ENCODE results near the gene MOB1A. TPM values are rescaled to one million over a fixed set of nuclear protein-coding genes. Genes with fewer than 3 reads are reported as not detected.

MOB1A gene
- total and polyA plus RNA-seq, 2 of the 13 experiments (the other 11 are each of a cell fraction or from before 2014, with no cell fraction given) = 48.2 to 139 TPM

DNA sequence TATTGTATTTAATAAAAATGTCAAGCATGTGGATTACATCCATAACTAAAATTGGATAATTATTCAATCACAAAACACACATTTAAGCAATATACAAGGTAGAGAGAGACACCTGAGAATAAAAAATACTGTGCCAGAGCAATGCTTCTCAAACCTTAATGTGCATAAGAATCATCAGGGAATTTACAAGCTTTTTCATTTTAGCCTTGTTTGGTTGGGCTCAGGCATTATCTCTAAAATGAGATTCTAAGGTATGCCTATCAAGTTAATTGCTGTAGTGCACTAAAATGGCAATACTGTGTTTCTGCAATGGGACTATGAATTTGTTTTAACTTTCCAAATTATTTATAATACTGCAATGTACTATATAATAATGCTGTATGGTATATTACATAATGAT is 983 bp downstream of the MOB1A start (continued):
- TF ChIP-seq, protein P1, sequence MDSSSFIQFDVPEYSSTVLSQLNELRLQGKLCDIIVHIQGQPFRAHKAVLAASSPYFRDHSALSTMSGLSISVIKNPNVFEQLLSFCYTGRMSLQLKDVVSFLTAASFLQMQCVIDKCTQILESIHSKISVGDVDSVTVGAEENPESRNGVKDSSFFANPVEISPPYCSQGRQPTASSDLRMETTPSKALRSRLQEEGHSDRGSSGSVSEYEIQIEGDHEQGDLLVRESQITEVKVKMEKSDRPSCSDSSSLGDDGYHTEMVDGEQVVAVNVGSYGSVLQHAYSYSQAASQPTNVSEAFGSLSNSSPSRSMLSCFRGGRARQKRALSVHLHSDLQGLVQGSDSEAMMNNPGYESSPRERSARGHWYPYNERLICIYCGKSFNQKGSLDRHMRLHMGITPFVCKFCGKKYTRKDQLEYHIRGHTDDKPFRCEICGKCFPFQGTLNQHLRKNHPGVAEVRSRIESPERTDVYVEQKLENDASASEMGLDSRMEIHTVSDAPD (CRISPR knock-in tag; IDR thresholded peaks at IDR 0.05) = no peak
- TF ChIP-seq, protein P2, sequence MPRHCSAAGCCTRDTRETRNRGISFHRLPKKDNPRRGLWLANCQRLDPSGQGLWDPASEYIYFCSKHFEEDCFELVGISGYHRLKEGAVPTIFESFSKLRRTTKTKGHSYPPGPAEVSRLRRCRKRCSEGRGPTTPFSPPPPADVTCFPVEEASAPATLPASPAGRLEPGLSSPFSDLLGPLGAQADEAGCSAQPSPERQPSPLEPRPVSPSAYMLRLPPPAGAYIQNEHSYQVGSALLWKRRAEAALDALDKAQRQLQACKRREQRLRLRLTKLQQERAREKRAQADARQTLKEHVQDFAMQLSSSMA (CRISPR knock-in tag; IDR thresholded peaks at IDR 0.05) = no peak
- no peak for TF ChIP-seq PATZ1 (CRISPR knock-in tag; IDR thresholded peaks at IDR 0.05)
- TF ChIP-seq FOXM1 (CRISPR knock-in tag; IDR thresholded peaks at IDR 0.05) = no peak

DNA sequence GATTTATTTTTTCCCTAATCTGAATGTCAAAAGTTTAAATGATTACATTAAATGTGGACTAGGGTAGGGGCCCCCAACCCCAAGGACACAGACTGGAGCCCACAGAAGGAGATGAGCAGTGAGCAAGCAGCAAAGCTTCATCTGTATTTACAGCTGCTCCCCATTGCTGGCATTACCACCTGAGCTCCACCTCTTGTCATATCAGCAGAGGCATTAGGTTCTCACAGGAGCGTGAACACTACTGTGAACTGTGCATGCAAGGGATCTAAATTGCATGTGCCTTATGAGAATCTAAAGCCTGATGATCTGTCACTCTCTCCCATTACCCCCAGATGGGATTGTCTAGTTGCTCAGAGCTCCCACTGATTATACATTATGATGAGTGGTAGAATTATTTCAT is 3.8 kb downstream of the MOB1A start:
- Histone ChIP-seq H3K9me3 (ENCODE audit: low read length) (no peaks in the 10 kb centered on the region), H3K27ac (ENCODE audit: extremely low read length, insufficient read depth, low read length) (no peak overlapping the region), H4K20me1 (ENCODE audit: insufficient read depth, low read length) (peaks cover 34% of the 10 kb centered on the region), H2AFZ (ENCODE audit: low read length) (no peak overlapping the region), H3K4me1 (ENCODE audit: insufficient read depth, low read length) (peaks cover 34% of the 10 kb centered on the region), H3K9ac (ENCODE audit: insufficient read depth, low read depth, low read length) (no peak overlapping the region), H3K4me3 (replicated peaks in 1 of 3; ENCODE audit: insufficient read depth in 1 of 3, low read depth in 2 of 3, low read length in 3 of 3) (no peak overlapping the region), H3K79me2 (ENCODE audit: insufficient read depth, low read length) (peaks cover 53% of the 10 kb centered on the region), H3K4me2 (ENCODE audit: low read depth, low read length) (no peak overlapping the region; the same call in 1 of the 2 replicates), H3K27me3 (ENCODE audit: control insufficient read depth in 1 of 2, insufficient read depth in 2 of 2, low read length in 2 of 2) (no peaks in the 10 kb centered on the region; a peak in 1 of 5 replicates), H3K36me3 (replicated peaks in 1 of 2; ENCODE audit: control insufficient read depth in 1 of 2, insufficient read depth in 2 of 2, low read length in 2 of 2) (peaks cover 13 to 19% of the 10 kb centered on the region in 2 experiments; a peak in 4 of 5 replicates)
- CTCF ChIA-PET (ENCODE audit: low intra/inter-chr PET ratio, low total read pairs) = no interaction called here
- BruUV-seq (replicated peaks) = no TSS peak
- POLR2A ChIA-PET = no interaction called here
- in situ Hi-C loops (cut with HindIII; ENCODE audit: extremely low pct_ligation_motif_present, low pct_unique_long_range_greater_than_20kb) (no loop called here), intact Hi-C loops (cut with micrococcal nuclease; ENCODE audit: unreplicated experiment) (no loop called here)
- FAIRE-seq = no peak
- TF ChIP-seq MBNL3 (CRISPR knock-in tag; conservative IDR thresholded peaks at IDR 0.05) (no peak), MLLT10 (CRISPR knock-in tag; IDR thresholded peaks at IDR 0.05) (no peak), ZNF549 (CRISPR knock-in tag; IDR thresholded peaks at IDR 0.05) (no peak), FOXA3 (CRISPR knock-in tag; IDR thresholded peaks at IDR 0.05) (no peak), ZNF143 (CRISPR knock-in tag; IDR thresholded peaks at IDR 0.05) (no peak), ZFP1 (CRISPR knock-in tag; IDR thresholded peaks at IDR 0.05) (no peak)
- TF ChIP-seq, protein P3, sequence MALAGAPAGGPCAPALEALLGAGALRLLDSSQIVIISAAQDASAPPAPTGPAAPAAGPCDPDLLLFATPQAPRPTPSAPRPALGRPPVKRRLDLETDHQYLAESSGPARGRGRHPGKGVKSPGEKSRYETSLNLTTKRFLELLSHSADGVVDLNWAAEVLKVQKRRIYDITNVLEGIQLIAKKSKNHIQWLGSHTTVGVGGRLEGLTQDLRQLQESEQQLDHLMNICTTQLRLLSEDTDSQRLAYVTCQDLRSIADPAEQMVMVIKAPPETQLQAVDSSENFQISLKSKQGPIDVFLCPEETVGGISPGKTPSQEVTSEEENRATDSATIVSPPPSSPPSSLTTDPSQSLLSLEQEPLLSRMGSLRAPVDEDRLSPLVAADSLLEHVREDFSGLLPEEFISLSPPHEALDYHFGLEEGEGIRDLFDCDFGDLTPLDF (CRISPR knock-in tag; IDR thresholded peaks at IDR 0.05) = no peak
- 100% methylated on average over 1 of the region's 1 CpG for WGBS (ENCODE audit: low lambda C conversion rate)
- ATAC-seq = no peak
- DNase-seq (ENCODE audit: low spot score) = no peak
